A549 treated with dexamethasone at 1 μM for 4 hours (cell line): Measurements from ENCODE around the gene TMEM255B. TPM values are rescaled to one million over a fixed set of nuclear protein-coding genes. Genes with fewer than 3 reads are reported as not detected.

Source experiments
- total RNA-seq: library from RNA; stranded (reverse); fragments of 200-300 nt; extraction: Qiagen RNA extraction; gene quantifications from 5 replicates; pipeline ENCODE4 v1.2.3, GENCODE V29; 2022

The TMEM255B gene
- total RNA-seq: 0.87 to 1.3 TPM (median 0.93 TPM) in 5 replicates

GRCh38 chr13:113758651-113759524, at the start of gene TMEM255B:
Gene TMEM255B, plus strand, starts transcription at chr13:113759226. Its CDS starts 44 bp downstream, at chr13:113759270.

GRCh38 chr13:113863524-113864272, 104.7 kb downstream of the TMEM255B start, which contains the start of gene GAS6:
Gene GAS6, minus strand, starts transcription at chr13:113864076. Its CDS starts 156 bp downstream, at chr13:113863920.

Other genes with a start within 250 kb of the TMEM255B start
- 88.7 to 105 TPM (median 101 TPM) in 5 replicates for gene TFDP1, start 174.5 kb upstream of the TMEM255B start, total RNA-seq
- gene ATP4B, start 101.0 kb upstream of the TMEM255B start, total RNA-seq: not detected in 5 replicates
- 0.03 TPM in 1 of 5 replicates, not detected in the others for gene GRK1, start 92.0 kb upstream of the TMEM255B start, total RNA-seq
- 6.5 to 9.5 TPM (median 8.3 TPM) in 5 replicates for gene GAS6, start 104.8 kb downstream of the TMEM255B start, total RNA-seq
- 0.10 to 0.26 TPM (median 0.19 TPM) in 5 replicates for gene C13orf46, start 214.8 kb downstream of the TMEM255B start, total RNA-seq